GM10266 (cell line): ENCODE measurements around the gene CCNB1.

Experiments
- DNase-seq: peaks from one replicate; pipeline ENCODE4 v3.0.0; 2012; ENCODE audit errors: extremely low spot score
- CTCF ChIP-seq: IDR thresholded peaks from 2 replicates; pipeline ENCODE4 v1.5.1; 2012; ENCODE audit warnings: mild to moderate bottlenecking, low read depth; ENCODE audit not compliant: control insufficient read depth, insufficient read depth; ENCODE audit errors: missing control alignments

Gene CCNB1

GRCh38 chr5:69187342-69187741, 20.4 kb downstream of the CCNB1 start:
- DNase-seq = no peak

GRCh38 chr5:69188811-69189161, 21.8 kb downstream of the CCNB1 start:
- TF ChIP-seq CTCF = no peak
- DNase-seq = no peak

More at GRCh38 chr5:69187342-69187741, 20.4 kb downstream of the CCNB1 start:
- no peak for TF ChIP-seq CTCF

- TF ChIP-seq CTCF = no peak
- DNase-seq = peak; percentile 92
Measured at GRCh38 chr5:69189162-69190086, 22.5 kb downstream of the CCNB1 start, which contains the start of gene CENPH. TSS of gene CENPH (plus strand) at chr5:69189583. CDS start at chr5:69189635, 52 bp downstream.

GRCh38 chr5:69202497-69202896, 35.5 kb downstream of the CCNB1 start:
- no peak for TF ChIP-seq CTCF
- no peak for DNase-seq

- TF ChIP-seq CTCF = no peak
Measured at GRCh38 chr5:69206528-69207190, 39.7 kb downstream of the CCNB1 start.

GRCh38 chr5:69209602-69210001, 42.7 kb downstream of the CCNB1 start:
- TF ChIP-seq CTCF = no peak
- DNase-seq = no peak

More at GRCh38 chr5:69206528-69207190, 39.7 kb downstream of the CCNB1 start:
- DNase-seq = no peak

- no peak for TF ChIP-seq CTCF
- DNase-seq = no peak
Measured at GRCh38 chr5:69211200-69211599, 44.2 kb downstream of the CCNB1 start.
